HG02885 (cell line): ENCODE measurements around the gene RAP1A.

Experiments used
- ATAC-seq: cut with Tn5 transposase; IDR thresholded peaks from one replicate; pipeline ENCODE4 v1.9.1; 2021; ENCODE audit warnings: mild to moderate bottlenecking; ENCODE audit not compliant: unreplicated experiment, poor library complexity

The RAP1A gene

DNA sequence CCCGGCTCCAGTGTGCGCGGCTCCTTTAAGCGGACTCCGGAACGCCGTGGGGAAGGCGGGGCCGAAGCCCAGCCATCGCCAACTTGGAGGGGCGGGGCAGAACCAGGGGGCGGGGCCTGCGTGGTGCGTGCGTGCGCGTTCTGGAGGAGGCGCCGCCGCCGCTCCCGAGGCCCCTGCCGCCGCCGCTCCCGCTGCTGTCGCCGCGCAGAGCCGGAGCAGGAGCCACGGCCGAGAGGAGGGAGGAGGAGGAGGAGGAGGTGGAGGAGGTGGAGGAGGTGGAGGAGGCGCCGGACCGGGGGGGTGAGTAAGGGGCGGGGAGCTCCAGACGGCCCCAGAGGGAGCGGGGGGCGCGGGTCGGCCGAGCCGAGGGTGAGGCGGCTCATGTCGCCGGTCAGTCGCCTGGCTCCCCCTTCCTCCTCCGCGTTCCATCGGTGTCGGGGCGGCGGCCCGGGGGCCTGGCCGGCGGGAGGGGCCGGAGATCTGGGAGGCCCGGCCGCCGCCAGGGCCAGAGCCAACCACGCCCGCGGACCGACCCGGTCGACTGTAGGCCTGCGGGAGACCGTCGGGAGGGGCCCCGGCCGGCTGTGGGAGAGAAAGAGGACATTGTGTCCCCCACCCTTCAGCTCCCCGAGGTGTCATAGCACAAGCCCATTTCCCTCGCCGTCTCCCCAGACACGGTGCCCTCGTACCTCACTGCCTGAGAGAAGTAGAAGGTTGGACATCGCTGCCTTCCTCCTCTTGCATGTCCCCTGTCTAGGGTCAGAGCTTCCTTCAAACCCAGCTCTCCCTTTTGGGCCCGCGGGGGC lies at the start of gene RAP1A:
Gene RAP1A, plus strand, starts transcription at position 155 of the 806 bp plus-strand sequence. CDS start 71,572 bp downstream, outside the sequence.
- peak; percentile 62 for ATAC-seq

GRCh38 chr1:111569913-111570312 lies 49.7 kb upstream of the RAP1A start:
- ATAC-seq = no peak

DNA sequence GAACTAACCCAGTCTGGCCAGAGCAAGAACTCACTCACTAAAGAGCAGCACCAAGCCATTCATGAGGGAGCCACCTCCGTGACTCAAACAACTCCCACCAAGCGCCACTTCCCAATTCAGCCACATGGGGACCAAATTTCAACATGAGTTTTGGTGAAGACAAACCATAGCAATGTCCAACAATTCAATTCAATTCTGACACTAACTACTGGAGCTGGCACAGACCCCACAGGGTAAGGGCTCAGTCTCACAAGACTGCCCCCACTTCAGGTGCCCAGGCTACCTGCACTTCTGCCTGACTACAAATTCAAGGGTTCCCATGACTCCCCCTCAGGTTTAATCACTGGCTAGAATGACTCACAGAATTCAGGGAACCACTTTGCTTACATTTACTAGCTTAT lies 48.8 kb upstream of the RAP1A start:
- ATAC-seq = no peak

- ATAC-seq = no peak
Measured at GRCh38 chr1:111571239-111571638, 48.4 kb upstream of the RAP1A start.

GRCh38 chr1:111571987-111572386 lies 47.6 kb upstream of the RAP1A start:
- no peak for ATAC-seq

DNA sequence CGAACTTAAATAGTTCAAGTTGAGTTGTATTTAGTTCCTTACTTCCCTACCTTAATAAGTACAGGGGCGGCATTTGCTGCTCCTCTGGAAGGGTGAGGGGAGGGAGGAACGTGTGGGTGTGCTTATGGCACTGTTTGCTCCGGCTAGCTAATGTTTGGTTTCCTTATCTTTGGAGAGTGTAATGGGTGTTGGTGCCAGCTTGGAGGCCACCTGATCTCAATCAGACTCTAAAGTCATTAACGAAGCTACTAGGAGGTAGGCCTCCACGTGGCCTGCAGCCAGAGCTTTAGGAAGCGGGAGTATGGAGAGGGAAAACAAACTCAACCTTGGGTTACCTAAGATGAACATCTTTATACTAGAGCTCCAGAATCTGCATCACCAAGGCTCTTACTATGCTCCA lies 43.0 kb upstream of the RAP1A start:
- ATAC-seq = no peak

- no peak for ATAC-seq
Measured at GRCh38 chr1:111577814-111578213, 41.8 kb upstream of the RAP1A start.

DNA sequence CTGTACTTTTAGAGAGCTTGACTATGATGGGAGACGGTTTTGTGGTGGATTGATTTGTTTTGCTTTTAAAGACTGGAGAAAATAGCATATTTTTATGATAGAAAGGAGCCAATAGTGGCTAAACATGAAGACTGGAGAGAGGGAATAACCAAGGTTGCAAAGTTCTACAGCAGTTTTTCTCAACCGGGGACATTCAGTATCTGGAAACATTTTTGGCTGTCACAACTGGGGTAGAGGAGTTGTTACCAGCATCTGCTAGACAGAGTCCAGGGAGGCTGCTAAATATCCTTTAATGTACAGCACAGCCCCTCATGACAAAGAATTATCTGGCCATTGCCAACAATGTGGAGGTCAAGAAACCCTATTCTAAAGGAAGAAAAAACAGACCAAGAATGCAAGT lies 38.4 kb upstream of the RAP1A start:
- no peak for ATAC-seq

DNA sequence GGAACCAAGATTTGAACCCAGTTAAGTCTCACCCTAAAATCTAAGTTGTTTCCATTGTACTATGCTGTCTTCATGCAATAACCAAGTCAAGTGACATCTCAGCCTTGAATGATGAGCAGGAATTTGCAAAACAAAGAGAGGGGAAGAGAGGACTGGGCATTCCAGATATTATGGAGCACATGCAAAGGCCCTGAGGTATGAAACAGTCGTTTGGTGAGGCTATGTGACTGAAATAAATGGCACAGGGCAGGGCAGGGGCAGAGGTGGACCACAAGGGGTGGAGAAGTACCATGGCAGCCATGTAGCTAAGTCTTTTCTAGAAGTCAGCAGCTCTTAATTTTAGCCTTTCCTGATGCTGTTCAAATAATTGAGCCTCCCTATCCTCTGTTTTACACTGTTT lies 37.6 kb upstream of the RAP1A start:
- no peak for ATAC-seq

GRCh38 chr1:111582644-111583618 lies 36.7 kb upstream of the RAP1A start:
- no peak for ATAC-seq

GRCh38 chr1:111585447-111586086 lies 34.0 kb upstream of the RAP1A start:
- ATAC-seq = no peak

DNA sequence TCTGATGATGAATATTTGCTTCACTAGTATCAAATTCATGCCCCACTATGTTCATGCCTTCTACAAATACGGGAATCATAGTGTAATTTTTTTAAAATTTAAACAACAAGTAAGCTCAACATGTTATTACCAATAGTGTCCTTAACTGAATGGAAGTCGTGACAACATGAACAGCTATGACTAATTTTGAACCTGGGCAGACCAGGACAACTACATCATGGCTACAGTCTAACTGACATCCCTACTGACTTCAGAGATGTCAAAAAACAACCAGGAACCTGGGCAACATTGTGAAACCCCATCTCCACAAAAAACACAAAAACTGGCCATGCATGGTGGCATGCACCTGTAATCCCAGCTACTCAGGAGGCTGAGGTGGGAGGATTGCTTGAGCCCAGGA lies 33.5 kb upstream of the RAP1A start:
- no peak for ATAC-seq

DNA sequence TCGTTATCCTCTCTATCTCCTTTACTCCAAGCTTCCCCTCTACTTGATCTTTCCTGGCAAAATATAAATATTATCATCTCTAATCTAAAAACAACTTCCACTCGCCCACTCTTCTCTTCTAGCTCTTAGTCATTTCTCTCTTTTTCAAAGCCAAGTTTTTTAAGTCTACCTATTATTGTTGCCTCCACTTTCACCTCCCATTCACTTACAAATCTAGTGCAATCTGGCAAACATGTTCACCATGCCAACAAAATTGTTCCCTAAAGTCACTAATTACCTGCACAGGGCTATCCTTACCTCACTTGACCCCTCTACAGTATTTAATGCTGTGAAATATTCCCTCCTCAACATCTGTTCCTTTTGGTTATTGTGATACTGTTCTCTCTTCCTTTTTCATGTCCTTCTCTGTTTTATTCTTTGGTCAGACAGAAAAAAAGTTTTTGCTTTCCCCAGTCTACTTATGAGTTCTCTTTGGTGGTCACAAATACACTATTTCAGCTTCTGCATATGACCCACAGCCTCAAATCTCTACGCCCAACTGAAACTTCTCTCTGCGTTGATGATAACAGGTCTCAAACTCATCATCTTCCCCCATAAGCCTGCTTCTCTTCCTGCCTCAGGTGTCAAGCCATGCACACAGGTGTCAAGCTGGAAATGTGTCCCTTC lies 31.9 kb upstream of the RAP1A start:
- peak; percentile 33 for ATAC-seq

- ATAC-seq = no peak
Measured at GRCh38 chr1:111591937-111592336, 27.7 kb upstream of the RAP1A start.

GRCh38 chr1:111592389-111593361 lies 26.9 kb upstream of the RAP1A start:
- ATAC-seq = peak; percentile 89

DNA sequence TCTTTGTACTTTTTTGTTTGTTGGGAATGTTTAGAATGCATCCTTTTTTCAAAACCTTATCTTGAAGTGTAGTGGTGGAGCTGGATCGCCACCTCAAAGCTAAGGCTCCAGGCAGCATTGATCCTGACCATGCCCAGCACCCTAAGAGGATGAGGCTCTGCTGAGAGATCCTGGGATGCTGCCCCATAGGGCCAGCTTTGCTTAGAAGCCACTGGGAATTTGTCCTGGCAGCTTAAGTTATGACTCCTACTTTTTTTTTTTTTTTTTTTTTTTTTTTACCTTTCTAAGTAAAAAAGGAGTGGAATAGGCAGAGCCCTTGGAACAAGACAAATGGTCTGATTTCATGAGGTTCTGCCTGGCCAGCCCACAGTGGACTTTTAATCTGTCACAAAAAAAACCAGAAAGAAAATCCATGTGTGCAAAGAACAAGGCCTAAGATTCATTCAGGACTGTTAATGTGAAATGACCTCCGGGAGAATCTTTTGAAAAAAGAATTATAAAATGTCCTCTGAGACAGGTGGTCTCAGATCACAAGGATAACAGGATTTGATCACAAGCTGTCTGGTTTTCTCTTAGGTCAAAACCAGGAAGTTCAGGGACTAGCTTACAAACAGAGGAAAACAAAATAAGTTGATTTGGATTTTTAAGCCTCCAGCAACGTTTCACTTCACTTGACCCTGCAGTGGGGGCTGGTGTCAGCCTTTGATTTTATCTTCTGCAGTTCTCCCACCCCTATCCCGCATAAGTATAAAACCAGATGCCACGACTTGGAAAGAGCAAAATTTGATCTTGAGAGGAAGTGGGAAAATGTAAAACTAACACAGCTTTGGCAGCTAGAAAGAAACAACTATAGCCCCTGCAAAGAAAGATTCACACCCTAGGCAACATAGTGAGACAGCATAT lies 25.9 kb upstream of the RAP1A start:
- no peak for ATAC-seq

- no peak for ATAC-seq
Measured at GRCh38 chr1:111594306-111594693, 25.3 kb upstream of the RAP1A start.

DNA sequence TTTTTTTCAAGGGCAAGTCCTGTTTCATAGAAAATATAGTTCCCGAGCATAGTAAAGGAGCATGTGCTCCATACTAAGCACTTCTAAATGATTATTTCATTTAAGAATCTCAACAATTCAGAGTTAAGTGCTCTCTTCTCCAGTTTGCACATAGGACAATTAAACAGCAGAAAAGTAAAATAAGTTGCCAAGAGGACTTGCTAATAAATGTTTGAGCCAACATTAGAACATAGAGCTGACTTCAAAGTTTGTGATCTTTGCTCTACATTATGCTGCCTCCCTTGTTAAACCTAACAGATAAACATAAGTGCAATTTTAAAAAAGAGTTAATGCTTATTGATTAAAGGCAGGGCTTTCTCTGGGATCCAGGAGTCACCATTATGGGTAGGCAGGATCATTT lies 23.8 kb upstream of the RAP1A start:
- no peak for ATAC-seq
